Panc1 (cell line): Measurements from ENCODE around the gene TPP1.

Source experiments
- POLR2AphosphoS5 ChIP-seq: IDR thresholded peaks from 2 replicates; pipeline ENCODE4 v1.6.1; 2012; ENCODE audit warnings: mild to moderate bottlenecking, low read depth, low read length, moderate library complexity
- SIN3A ChIP-seq: IDR thresholded peaks from 2 replicates; pipeline ENCODE4 v1.6.1; 2012; ENCODE audit warnings: low read depth, mild to moderate bottlenecking, low read length, moderate library complexity, borderline replicate concordance; ENCODE audit not compliant: insufficient read depth
- TCF7L2 ChIP-seq: IDR thresholded peaks from 2 replicates; pipeline ENCODE4 v1.6.1; 2011; ENCODE audit warnings: mild to moderate bottlenecking, low read depth, low read length, inconsistent platforms
- TF ChIP-seq, protein P1 (sequence below), 2 experiments: IDR thresholded peaks; 2 replicates each; pipeline ENCODE4 v1.6.1; 2011 to 2012; ENCODE audit warnings: low read depth in 2 of 2, control low read depth in 1 of 2, low read length in 1 of 2, mild to moderate bottlenecking in 1 of 2, moderate library complexity in 1 of 2; ENCODE audit not compliant: insufficient read depth in 1 of 2
- TF ChIP-seq, protein P2 (sequence below): fragments of 450-650 bp; IDR thresholded peaks from 2 replicates; pipeline ENCODE4 v1.5.1; 2017; ENCODE audit warnings: mild to moderate bottlenecking

DNA sequence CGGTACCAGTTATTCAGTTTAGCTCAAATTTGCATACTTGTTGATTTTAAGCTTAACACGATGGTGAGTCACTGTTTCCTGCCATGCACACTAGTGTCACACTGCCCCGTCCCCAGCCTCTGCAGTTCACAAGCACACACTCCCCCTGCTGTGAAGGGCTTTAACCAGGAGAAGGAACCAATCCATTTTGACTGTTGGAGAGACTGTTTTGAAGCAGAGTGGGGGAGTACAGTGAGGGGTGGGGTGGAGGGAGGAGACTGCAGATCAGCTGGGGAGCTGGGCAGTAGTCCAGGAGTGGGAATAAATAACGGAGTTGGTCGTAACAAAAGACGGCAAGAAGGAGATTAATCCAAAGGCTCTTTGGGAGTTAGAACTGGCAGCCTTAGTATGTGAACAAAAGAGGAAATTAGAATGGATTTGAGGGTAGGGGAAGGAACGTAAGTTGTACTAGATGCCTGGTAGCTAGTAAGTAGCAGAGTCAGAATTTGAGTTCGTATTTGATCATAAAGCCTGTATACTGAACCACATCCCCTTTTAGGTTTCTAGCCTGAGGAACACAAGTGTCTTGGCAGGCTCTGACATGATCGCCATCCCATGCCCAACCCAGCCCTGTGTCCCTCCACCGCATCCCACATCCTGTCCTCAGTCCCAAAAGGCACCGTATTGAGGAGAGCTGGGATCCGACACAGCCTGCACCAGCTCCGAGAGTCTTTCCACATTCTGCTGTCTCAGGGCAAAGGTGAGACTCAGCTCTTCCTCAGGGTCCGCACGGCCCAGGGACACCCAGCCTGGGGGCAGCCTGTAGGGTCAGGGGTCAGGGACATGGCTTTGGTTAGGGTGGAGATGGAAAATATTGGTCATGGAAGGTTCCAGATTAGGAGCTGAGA, 862 bp downstream of the TPP1 start:
- TF ChIP-seq, protein P1, sequence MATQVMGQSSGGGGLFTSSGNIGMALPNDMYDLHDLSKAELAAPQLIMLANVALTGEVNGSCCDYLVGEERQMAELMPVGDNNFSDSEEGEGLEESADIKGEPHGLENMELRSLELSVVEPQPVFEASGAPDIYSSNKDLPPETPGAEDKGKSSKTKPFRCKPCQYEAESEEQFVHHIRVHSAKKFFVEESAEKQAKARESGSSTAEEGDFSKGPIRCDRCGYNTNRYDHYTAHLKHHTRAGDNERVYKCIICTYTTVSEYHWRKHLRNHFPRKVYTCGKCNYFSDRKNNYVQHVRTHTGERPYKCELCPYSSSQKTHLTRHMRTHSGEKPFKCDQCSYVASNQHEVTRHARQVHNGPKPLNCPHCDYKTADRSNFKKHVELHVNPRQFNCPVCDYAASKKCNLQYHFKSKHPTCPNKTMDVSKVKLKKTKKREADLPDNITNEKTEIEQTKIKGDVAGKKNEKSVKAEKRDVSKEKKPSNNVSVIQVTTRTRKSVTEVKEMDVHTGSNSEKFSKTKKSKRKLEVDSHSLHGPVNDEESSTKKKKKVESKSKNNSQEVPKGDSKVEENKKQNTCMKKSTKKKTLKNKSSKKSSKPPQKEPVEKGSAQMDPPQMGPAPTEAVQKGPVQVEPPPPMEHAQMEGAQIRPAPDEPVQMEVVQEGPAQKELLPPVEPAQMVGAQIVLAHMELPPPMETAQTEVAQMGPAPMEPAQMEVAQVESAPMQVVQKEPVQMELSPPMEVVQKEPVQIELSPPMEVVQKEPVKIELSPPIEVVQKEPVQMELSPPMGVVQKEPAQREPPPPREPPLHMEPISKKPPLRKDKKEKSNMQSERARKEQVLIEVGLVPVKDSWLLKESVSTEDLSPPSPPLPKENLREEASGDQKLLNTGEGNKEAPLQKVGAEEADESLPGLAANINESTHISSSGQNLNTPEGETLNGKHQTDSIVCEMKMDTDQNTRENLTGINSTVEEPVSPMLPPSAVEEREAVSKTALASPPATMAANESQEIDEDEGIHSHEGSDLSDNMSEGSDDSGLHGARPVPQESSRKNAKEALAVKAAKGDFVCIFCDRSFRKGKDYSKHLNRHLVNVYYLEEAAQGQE (IDR thresholded peaks at IDR 0.05; ENCODE audit: insufficient read depth in 1 of 2, low read depth in 2 of 2, low read length in 1 of 2) = no peak
- TF ChIP-seq, protein P2, sequence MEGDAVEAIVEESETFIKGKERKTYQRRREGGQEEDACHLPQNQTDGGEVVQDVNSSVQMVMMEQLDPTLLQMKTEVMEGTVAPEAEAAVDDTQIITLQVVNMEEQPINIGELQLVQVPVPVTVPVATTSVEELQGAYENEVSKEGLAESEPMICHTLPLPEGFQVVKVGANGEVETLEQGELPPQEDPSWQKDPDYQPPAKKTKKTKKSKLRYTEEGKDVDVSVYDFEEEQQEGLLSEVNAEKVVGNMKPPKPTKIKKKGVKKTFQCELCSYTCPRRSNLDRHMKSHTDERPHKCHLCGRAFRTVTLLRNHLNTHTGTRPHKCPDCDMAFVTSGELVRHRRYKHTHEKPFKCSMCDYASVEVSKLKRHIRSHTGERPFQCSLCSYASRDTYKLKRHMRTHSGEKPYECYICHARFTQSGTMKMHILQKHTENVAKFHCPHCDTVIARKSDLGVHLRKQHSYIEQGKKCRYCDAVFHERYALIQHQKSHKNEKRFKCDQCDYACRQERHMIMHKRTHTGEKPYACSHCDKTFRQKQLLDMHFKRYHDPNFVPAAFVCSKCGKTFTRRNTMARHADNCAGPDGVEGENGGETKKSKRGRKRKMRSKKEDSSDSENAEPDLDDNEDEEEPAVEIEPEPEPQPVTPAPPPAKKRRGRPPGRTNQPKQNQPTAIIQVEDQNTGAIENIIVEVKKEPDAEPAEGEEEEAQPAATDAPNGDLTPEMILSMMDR = no peak
- TF ChIP-seq POLR2AphosphoS5 (no peak), SIN3A (no peak), TCF7L2 (no peak)
